Tibial nerve (tissue), 4 donors: ENCODE measurements around the gene CHD8. TPM values are rescaled to one million over a fixed set of nuclear protein-coding genes. Genes with fewer than 3 reads are reported as not detected.

Source experiments
- DNase-seq, 2 donors: peaks; one replicate each; pipeline ENCODE4 v3.0.0-alpha.2; 2019; ENCODE audit warnings: low spot score in 2 of 2
- H3K27ac ChIP-seq, 4 donors: fragments of 200-600 bp; sonication (generic) in 3 of 4; one replicate each; pipeline ENCODE4 v1.5.1; 2017 to 2019; ENCODE audit warnings: mild to moderate bottlenecking in 1 of 4
- H3K27me3 ChIP-seq, 2 donors: fragments of 200-600 bp; sonication (generic) in 1 of 2; one replicate each; pipeline versions ENCODE4 v1.5.1 to v1.6.0; 2017 to 2019
- H3K36me3 ChIP-seq, 3 donors: fragments of 200-600 bp; sonication (generic); one replicate each; pipeline ENCODE4 v1.5.1; 2018 to 2019
- H3K4me1 ChIP-seq, 4 donors: fragments of 200-600 bp; sonication (generic) in 3 of 4; one replicate each; pipeline ENCODE4 v1.5.1; 2017 to 2019
- H3K4me3 ChIP-seq, 4 donors: fragments of 200-600 bp; sonication (generic) in 3 of 4; one replicate each; pipeline ENCODE4 v1.5.1; 2017 to 2019; ENCODE audit warnings: mild to moderate bottlenecking in 1 of 4, moderate library complexity in 1 of 4
- H3K9me3 ChIP-seq, 4 donors: fragments of 200-600 bp; sonication (generic) in 3 of 4; one replicate each; pipeline ENCODE4 v1.5.1; 2017 to 2019
- CTCF ChIP-seq, 5 experiments: fragments of 200-600 bp in 3 of 5; fragments of 450-650 bp in 2 of 5; sonication (generic) in 3 of 5; IDR thresholded peaks; one replicate each; pipeline ENCODE4 v1.5.1; 2016 to 2019; ENCODE audit warnings: antibody characterized with exemption in 5 of 5, mild to moderate bottlenecking in 3 of 5, moderate library complexity in 2 of 5
- EP300 ChIP-seq, 2 donors: sonication (generic); formaldehyde crosslinking; IDR thresholded peaks; one replicate each; pipeline ENCODE4 v1.6.1; 2017; ENCODE audit warnings: antibody characterized with exemption in 2 of 2, mild to moderate bottlenecking in 1 of 2
- POLR2A ChIP-seq, 2 donors: fragments of 450-650 bp; IDR thresholded peaks; one replicate each; pipeline ENCODE4 v1.6.1; 2017; ENCODE audit warnings: antibody characterized with exemption in 2 of 2, mild to moderate bottlenecking in 2 of 2, moderate library complexity in 2 of 2
- WGBS, 2 donors: methylation state at CpG; one replicate each; pipeline ENCODE4 v1.1.5; 2018; 5-methylcytosine and 5-hydroxymethylcytosine counted together
- total RNA-seq, 4 donors: library from RNA; depleted of rRNA; stranded (reverse); fragments of >200 nt; gene quantifications; one replicate each; pipeline ENCODE4 v1.1.0, GENCODE V29; 2016

The CHD8 gene
- total RNA-seq = 10 to 100 TPM; 45.9 to 68.2 (median 65.6) TPM

GRCh38 chr14:21455912-21456667, at the start of gene CHD8:
CHD8 (minus strand) TSS chr14:21456123; CDS start chr14:21431643, 24,480 bp downstream.
- Histone ChIP-seq H3K9me3 (no peaks in the 10 kb centered on the region), H3K4me3 (peak within 1 kb of the TSS; percentile 79 to 93 (median 80)), H3K27me3 (no peaks in the 10 kb centered on the region), H3K36me3 (peaks cover 0 to 32% (median 0%) of the 10 kb centered on the region in 3 donors), H3K27ac (peak within 1 kb of the TSS; percentile 94 to 99 (median 96)), H3K4me1 (peaks cover 0 to 32% (median 14%) of the 10 kb centered on the region in 4 donors)
- TF ChIP-seq CTCF (IDR thresholded peaks at IDR 0.05) (peak; percentile 52 to 77 (median 57)), POLR2A (IDR thresholded peaks at IDR 0.05) (peak; percentile 20 to 51), EP300 (IDR thresholded peaks at IDR 0.05) (peak; percentile 86 to 93)
- whole genome bisulfite sequencing, 2 donors = 1% methylated on average over 30 to 35 of the region's 36 CpGs
- peak; percentile 98 to 99 for DNase-seq

GRCh38 chr14:21505012-21505553, 49.2 kb upstream of the CHD8 start:
- no peak overlapping the region for H3K27ac ChIP-seq

GRCh38 chr14:21503376-21503775, 47.5 kb upstream of the CHD8 start:
- peaks cover 0 to 14% (median 0%) of the 10 kb centered on the region in 4 donors for H3K4me1 ChIP-seq
- no peak for TF ChIP-seq POLR2A (IDR thresholded peaks at IDR 0.05)
- 92% methylated on average over 4 of the region's 4 CpGs for WGBS, 2 donors
- H3K27me3 ChIP-seq = no peaks in the 10 kb centered on the region
- no peak for DNase-seq
- H3K27ac ChIP-seq = no peak overlapping the region
- H3K9me3 ChIP-seq = no peaks in the 10 kb centered on the region
- H3K4me3 ChIP-seq = no peak overlapping the region
- H3K36me3 ChIP-seq = peaks cover 2 to 69% (median 11%) of the 10 kb centered on the region in 3 donors

More at GRCh38 chr14:21505012-21505553, 49.2 kb upstream of the CHD8 start:
- no peak for DNase-seq
- H3K9me3 ChIP-seq = no peaks in the 10 kb centered on the region
- no peak overlapping the region for H3K4me3 ChIP-seq
- TF ChIP-seq POLR2A (IDR thresholded peaks at IDR 0.05) (no peak), EP300 (IDR thresholded peaks at IDR 0.05) (no peak), CTCF (IDR thresholded peaks at IDR 0.05) (no peak)
- H3K4me1 ChIP-seq = peaks cover 0 to 28% (median 10%) of the 10 kb centered on the region in 4 donors
- no peaks in the 10 kb centered on the region for H3K27me3 ChIP-seq
- peaks cover 2 to 61% (median 11%) of the 10 kb centered on the region in 3 donors for H3K36me3 ChIP-seq

- no peaks in the 10 kb centered on the region for H3K27me3 ChIP-seq
- TF ChIP-seq EP300 (IDR thresholded peaks at IDR 0.05) (no peak), CTCF (IDR thresholded peaks at IDR 0.05) (no peak), POLR2A (IDR thresholded peaks at IDR 0.05) (no peak)
- H3K27ac ChIP-seq = no peak overlapping the region
- no peaks in the 10 kb centered on the region for H3K9me3 ChIP-seq
- WGBS, 2 donors = 88 to 89% methylated on average over 5 of the region's 5 CpGs
- no peak for DNase-seq
- no peak overlapping the region for H3K4me3 ChIP-seq
- H3K36me3 ChIP-seq = peaks cover 2 to 71% (median 10%) of the 10 kb centered on the region in 3 donors
- H3K4me1 ChIP-seq = peaks cover 0 to 14% (median 0%) of the 10 kb centered on the region in 4 donors
Observed at GRCh38 chr14:21501568-21501967, 45.6 kb upstream of the CHD8 start.

- Histone ChIP-seq H3K9me3 (no peaks in the 10 kb centered on the region), H3K4me1 (peaks cover 0 to 1% (median 0%) of the 10 kb centered on the region in 4 donors), H3K27ac (no peak overlapping the region), H3K27me3 (no peaks in the 10 kb centered on the region), H3K4me3 (no peak overlapping the region), H3K36me3 (peaks cover 2 to 97% (median 25%) of the 10 kb centered on the region in 3 donors)
- TF ChIP-seq EP300 (IDR thresholded peaks at IDR 0.05) (no peak), POLR2A (IDR thresholded peaks at IDR 0.05) (no peak), CTCF (IDR thresholded peaks at IDR 0.05) (peak in 4 of 5 experiments; percentile 28 to 63 (median 36))
- peak in 1 of 2 donors; percentile 63 for DNase-seq
- 58 to 63% methylated on average over 5 of the region's 5 CpGs for WGBS, 2 donors
Observed at GRCh38 chr14:21498540-21499526, 42.9 kb upstream of the CHD8 start.
